Astrocyte of the cerebellum (primary cell): ENCODE data around the gene RAP2A.

Source experiments
- DNase-seq: peaks from one replicate; pipeline ENCODE4 v3.0.0-alpha.2; 2011; ENCODE audit warnings: low read depth
- H3K4me3 ChIP-seq: 2 replicates; pipeline ENCODE4 v1.5.1; 2011; ENCODE audit warnings: mild to moderate bottlenecking, low read depth, low read length, moderate library complexity
- in situ Hi-C: cut with HindIII; loops from 2 replicates; pipeline ENCODE4 v1.10.0; 2017; ENCODE audit warnings: low sequenced_read_pairs
- TF ChIP-seq, protein P1 (sequence below): IDR thresholded peaks from 2 replicates; pipeline ENCODE4 v1.5.1; 2012; ENCODE audit warnings: low read length, low read depth, moderate library complexity, mild to moderate bottlenecking; ENCODE audit errors: missing control alignments

RAP2A gene

DNA sequence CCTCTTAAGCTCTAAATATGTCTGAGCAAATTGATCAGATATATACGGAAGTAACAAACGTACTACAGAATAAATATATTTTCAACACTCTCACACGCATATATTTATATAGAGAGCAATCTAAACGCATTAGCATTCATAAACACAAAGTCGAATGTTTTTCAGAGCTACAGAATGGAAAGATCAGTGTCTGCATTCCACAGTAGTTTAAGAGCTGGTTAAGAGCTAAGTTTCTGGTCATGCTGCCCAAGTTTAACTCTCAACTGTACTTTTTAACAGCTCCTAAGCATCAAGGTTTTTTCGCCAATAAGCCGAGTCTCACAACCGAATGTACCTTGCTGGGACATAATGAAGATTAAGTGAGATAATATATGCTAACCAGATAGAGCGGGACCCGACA, 36.7 kb upstream of the RAP2A start:
- no peak overlapping the region for H3K4me3 ChIP-seq
- in situ Hi-C loops: no loop called here
- DNase-seq: no peak
- TF ChIP-seq, protein P1, sequence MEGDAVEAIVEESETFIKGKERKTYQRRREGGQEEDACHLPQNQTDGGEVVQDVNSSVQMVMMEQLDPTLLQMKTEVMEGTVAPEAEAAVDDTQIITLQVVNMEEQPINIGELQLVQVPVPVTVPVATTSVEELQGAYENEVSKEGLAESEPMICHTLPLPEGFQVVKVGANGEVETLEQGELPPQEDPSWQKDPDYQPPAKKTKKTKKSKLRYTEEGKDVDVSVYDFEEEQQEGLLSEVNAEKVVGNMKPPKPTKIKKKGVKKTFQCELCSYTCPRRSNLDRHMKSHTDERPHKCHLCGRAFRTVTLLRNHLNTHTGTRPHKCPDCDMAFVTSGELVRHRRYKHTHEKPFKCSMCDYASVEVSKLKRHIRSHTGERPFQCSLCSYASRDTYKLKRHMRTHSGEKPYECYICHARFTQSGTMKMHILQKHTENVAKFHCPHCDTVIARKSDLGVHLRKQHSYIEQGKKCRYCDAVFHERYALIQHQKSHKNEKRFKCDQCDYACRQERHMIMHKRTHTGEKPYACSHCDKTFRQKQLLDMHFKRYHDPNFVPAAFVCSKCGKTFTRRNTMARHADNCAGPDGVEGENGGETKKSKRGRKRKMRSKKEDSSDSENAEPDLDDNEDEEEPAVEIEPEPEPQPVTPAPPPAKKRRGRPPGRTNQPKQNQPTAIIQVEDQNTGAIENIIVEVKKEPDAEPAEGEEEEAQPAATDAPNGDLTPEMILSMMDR: no peak

DNA sequence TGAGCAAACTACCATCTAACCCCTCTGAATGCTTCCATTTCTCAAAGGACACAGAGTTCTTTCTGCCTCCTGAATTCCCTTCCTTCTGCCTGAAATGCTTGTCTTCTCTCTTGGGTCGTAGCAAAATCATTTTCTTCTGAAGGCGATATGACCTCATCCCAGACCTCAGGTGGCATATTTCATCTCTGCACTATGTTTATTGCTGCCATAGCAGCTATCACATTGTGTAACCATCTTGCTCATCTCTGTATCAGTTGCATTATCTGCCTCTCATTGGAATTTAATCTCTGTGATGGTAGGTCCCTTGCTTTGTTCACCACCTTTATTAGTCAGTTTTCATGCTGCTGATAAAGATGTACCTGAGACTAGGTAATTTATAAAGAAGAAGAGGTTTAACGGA, 32.5 kb upstream of the RAP2A start:
- in situ Hi-C loops: no loop called here
- DNase-seq: no peak
- TF ChIP-seq, protein P1: no peak
- H3K4me3 ChIP-seq: no peak overlapping the region

DNA sequence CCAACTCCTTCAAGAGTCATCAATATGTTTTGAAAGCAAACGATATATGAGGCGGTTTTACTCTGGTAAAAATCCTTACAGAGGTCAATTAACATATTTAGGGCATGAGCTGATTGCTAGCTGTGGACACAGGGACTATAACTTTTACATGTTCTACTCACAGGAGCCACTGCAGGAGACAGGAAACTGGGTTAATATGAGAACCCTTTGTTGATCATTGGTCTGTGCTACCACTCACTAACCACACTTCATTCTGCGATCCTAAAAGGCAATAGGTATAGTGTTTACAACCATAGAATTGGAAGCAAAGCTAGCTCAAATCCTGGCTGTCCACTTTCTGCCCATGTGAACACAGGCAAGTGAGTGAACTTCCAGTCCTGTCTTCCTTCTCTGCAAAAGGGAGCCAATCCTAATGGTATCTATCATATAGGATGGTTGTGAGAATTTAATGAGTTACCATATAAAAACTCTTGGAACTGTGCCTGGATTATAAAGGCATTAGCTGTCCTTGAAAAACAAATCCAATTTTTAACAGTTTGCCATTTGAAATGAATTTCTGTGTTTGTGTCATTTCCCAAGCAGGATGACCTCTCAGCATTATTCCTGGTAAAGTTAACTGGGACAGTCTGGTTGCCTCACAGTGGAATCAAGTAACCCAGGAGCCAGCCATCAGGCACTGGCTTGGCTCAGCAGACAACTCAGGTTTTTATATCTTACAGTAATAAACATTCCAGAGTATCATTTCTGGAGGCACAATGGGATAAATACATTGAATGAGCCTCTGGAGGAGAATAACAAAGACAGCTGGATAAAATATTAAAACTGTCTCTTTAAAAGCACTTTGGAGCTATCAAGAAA, 29.8 kb upstream of the RAP2A start:
- DNase-seq: no peak
- H3K4me3 ChIP-seq: no peak overlapping the region
- in situ Hi-C loops: no loop called here
- TF ChIP-seq, protein P1: no peak

DNA sequence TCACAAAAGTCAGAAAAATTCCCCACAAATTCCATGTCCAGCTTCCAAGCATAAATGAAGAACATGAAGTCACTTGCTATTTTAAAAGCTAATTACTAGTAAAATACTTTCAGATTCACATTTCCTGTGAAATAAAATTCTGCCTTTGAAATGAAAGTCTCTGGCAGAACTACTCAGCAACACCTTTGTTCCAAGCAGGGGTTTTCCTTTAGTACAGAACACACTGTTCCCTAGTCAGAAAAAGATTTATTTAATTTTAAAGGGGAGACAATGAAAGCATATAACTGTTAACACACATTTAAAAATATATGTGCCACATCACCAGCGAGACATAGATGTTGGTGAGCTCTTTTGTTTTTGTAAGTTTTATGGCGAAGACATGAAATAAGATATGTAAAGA, 26.4 kb upstream of the RAP2A start:
- no peak overlapping the region for H3K4me3 ChIP-seq
- in situ Hi-C loops: no loop called here
- TF ChIP-seq, protein P1: no peak
- DNase-seq: no peak

DNA sequence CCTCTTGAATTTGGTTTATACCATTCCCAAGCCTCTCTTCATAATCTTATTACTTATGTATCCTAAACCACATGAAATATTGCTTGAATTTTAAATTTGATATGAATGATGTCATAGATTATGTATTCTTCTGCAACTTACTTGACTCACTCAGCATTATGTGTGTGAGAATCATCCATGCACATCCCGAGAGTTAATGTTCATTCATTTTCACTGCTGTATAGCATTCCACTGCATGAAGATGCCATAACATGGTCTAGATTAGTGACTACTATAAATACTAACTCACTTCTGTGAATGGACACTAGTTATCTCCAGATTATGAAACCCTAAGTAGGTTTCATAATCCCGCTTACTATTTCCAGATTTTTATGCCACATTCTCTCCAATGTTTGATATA, 25.0 kb upstream of the RAP2A start:
- DNase-seq: no peak
- in situ Hi-C loops: no loop called here
- TF ChIP-seq, protein P1: no peak
- no peak overlapping the region for H3K4me3 ChIP-seq

DNA sequence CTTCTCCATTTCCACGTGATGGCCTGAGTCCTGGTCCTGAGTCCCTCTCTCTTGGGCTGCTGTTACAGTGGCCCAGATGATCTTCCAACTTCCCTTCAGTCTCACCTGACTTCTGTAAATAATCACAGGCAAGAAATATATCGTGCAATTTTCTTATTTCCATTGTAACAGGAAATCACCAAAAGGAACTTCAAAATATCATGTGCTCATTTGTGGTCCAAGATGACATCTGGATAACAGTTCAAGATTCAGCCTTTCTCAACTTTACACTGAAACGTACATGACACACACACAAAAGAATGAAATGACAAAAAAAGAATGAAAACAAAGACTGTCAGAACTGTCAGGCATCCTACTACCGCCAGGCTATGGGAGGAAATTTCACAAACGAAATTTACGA, 22.0 kb upstream of the RAP2A start:
- TF ChIP-seq, protein P1: no peak
- no peak for DNase-seq
- in situ Hi-C loops: no loop called here
- no peak overlapping the region for H3K4me3 ChIP-seq
